Esophagus squamous epithelium (tissue), 4 donors: ENCODE data around the gene PROCA1.

Source experiments
- CTCF ChIP-seq, 6 experiments: fragments of 450-650 bp in 4 of 6; fragments of 200-600 bp in 2 of 6; sonication (generic) in 2 of 6; IDR thresholded peaks; one replicate each; pipeline ENCODE4 v1.5.1; 2016 to 2019; ENCODE audit warnings: antibody characterized with exemption in 6 of 6, mild to moderate bottlenecking in 4 of 6, moderate library complexity in 4 of 6
- POLR2A ChIP-seq, 4 donors: fragments of 450-650 bp; IDR thresholded peaks; one replicate each; pipeline ENCODE4 v1.6.1; 2017; ENCODE audit warnings: antibody characterized with exemption in 4 of 4, mild to moderate bottlenecking in 4 of 4, moderate library complexity in 3 of 4

GRCh38 chr17:28733346-28733745 lies 21.7 kb upstream of the PROCA1 start:
- TF ChIP-seq CTCF (IDR thresholded peaks at IDR 0.05) (no peak), POLR2A (IDR thresholded peaks at IDR 0.05) (no peak)
